H4 (cell line): ENCODE measurements around the gene CLEC2D. TPM values are rescaled to one million over a fixed set of nuclear protein-coding genes. Genes with fewer than 3 reads are reported as not detected.
"Not testable (repeated sequence)": the region's sequence is repeated elsewhere in the genome, so short reads cannot be mapped to it uniquely, and the experiment has no call there.

Source experiments
- DNase-seq: peaks from one replicate; pipeline ENCODE4 v3.0.0-alpha.2; 2015; ENCODE audit warnings: low spot score
- total RNA-seq: library from RNA; depleted of rRNA; stranded (reverse); fragments of >200 nt; shearing (Covaris generic); gene quantifications from 2 replicates; pipeline ENCODE4 v1.2.3, GENCODE V29; 2014

Gene CLEC2D
- total RNA-seq, 1 experiment from 2014 or later = 1.7 TPM

- DNase-seq = peak; percentile 48
Measured at GRCh38 chr12:9651265-9651729, 18.2 kb upstream of the CLEC2D start.

GRCh38 chr12:9660046-9660445 is 9.5 kb upstream of the CLEC2D start:
- no peak for DNase-seq

- no peak for DNase-seq
Measured at GRCh38 chr12:9661720-9662119, 7.8 kb upstream of the CLEC2D start.

- DNase-seq = no peak
Measured at GRCh38 chr12:9662488-9662887, 7.0 kb upstream of the CLEC2D start.

GRCh38 chr12:9667403-9668160 is 1.9 kb upstream of the CLEC2D start:
- no peak for DNase-seq

- DNase-seq = no peak
Measured at GRCh38 chr12:9668161-9669018, 1.1 kb upstream of the CLEC2D start.

- DNase-seq = no peak
Measured at GRCh38 chr12:9669019-9669326, 540 bp upstream of the CLEC2D start.

- DNase-seq = not testable (repeated sequence)
Measured at GRCh38 chr12:9672340-9672739, 2.8 kb downstream of the CLEC2D start.

GRCh38 chr12:9673404-9674225 is 4.1 kb downstream of the CLEC2D start:
- DNase-seq = peak; percentile 94

- DNase-seq = no peak
Measured at GRCh38 chr12:9674226-9674590, 4.7 kb downstream of the CLEC2D start.

- not testable (repeated sequence) for DNase-seq
Measured at GRCh38 chr12:9682508-9682907, 13.0 kb downstream of the CLEC2D start.

- not testable (repeated sequence) for DNase-seq
Measured at GRCh38 chr12:9682949-9683348, 13.4 kb downstream of the CLEC2D start.

- DNase-seq = not testable (repeated sequence)
Measured at GRCh38 chr12:9685366-9685765, 15.9 kb downstream of the CLEC2D start.

GRCh38 chr12:9685915-9686314 is 16.4 kb downstream of the CLEC2D start:
- no peak for DNase-seq

GRCh38 chr12:9687228-9687627 is 17.7 kb downstream of the CLEC2D start:
- peak; percentile 39 for DNase-seq

GRCh38 chr12:9692909-9693308 is 23.4 kb downstream of the CLEC2D start:
- no peak for DNase-seq

GRCh38 chr12:9694241-9694640 is 24.7 kb downstream of the CLEC2D start:
- no peak for DNase-seq

- not testable (repeated sequence) for DNase-seq
Measured at GRCh38 chr12:9695150-9695549, 25.6 kb downstream of the CLEC2D start.

- DNase-seq = not testable (repeated sequence)
Measured at GRCh38 chr12:9695661-9696060, 26.1 kb downstream of the CLEC2D start.

GRCh38 chr12:9697619-9698018 is 28.1 kb downstream of the CLEC2D start:
- DNase-seq = no peak

- no peak for DNase-seq
Measured at GRCh38 chr12:9698681-9699080, 29.2 kb downstream of the CLEC2D start.

GRCh38 chr12:9699269-9699897 is 29.9 kb downstream of the CLEC2D start:
- no peak for DNase-seq
